HG03175 (cell line): Measurements from ENCODE around the gene DNER.

Experiments used
- ATAC-seq: cut with Tn5 transposase; IDR thresholded peaks from one replicate; pipeline ENCODE4 v1.9.1; 2021; ENCODE audit warnings: mild to moderate bottlenecking, moderate library complexity; ENCODE audit not compliant: unreplicated experiment

Gene DNER

DNA sequence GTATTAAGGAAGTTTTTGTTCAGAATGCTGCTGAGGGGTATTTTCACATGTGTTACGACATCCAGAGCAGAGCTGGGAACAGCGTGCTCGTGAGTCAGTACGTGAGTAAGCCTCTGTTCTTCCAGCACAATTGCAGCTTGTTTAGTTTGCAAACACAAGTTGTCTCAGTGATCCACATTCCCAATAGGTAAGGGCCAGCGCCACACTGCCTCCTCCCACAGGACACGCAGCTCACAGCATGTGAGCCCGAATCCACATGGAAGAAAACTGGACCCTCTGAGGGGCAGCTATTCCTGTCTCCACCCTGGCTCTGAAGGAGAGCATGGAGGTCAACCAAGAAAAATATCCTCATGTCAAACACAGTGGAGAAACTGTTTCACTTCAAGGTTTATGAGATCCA lies 269.3 kb downstream of the DNER start:
- no peak for ATAC-seq

DNA sequence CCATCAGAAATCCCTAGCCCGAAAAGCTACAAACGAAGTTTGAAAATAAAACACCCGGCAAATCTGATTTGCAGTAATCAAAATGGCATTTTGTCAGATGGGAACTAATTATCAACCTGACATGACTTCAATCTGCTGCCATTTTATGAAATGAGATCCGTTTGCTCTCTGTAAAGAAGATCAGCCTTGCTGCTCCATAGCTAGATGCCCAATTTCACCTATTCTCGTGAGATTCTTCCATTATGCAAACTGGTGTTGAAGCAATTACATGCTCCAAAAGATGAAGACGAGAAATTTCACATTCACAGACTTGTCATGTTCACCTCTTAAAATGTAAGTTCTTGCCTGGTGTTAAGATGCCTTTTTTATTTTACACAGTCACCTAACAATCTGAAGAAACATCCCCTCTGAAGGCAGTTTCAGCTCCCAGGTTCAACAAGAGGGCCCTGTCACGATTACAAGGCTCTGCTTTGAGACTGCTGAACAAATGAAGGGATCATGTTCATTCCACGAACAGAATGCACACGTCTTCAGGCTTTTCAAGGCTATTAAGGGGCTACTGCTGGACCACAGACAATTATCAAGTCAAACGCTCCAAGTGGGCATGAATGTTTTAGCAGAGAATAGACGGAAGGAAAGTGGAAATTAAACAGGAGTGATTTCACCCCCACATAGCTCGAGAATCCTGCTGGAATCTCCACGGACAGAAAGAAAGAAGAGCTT lies 270.6 kb downstream of the DNER start:
- no peak for ATAC-seq

DNA sequence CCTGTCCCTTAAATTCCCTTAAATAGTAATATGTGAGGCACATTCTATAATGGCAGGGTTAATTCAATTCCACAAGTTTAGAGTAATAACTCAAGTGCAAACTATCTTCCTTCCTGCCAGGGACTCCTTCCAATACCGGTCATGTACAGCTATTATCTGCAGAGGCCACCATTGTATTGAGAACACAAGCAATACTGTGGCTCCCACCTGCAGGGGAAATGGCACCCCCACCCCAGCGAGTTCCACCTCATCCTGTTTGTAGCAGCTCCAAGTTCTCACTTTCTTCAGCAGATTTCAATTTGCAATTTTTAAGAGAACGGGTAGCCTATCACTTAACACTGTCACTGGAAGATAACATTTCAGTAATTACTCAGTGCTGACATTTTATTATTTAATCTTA lies 271.2 kb downstream of the DNER start:
- ATAC-seq = no peak

DNA sequence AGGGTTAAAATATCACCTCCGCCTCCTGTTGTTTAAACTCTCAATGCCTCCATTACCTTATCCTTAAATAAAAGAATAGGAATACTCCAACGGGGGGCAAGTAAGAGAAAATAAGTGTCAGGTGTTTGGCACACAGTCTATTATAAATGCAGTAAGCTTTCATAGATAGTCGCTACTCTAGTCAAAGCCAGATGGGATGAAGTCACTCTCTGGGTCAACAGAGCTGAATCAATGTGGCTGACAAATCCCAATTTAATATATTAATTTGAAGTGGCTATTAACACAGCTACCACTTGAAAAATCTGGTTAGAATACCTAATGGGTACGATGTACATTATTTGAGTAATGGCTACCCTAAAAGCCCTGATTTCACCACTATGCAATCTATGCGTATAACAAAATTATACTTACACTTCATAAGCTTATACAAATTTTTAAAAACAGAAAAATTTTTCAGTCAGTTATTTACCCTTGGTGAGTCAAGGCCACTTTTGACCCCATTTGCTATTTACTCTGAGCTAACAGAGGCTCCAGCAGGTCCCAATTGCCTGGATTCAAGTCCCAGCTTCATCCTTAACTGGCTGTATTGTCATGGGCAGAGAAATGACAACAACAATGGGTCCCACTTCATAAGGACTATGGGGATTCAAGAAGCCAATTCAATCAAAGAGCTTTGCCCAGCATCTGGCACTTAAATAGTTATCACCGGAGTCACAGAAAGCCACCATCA lies 275.8 kb downstream of the DNER start:
- no peak for ATAC-seq

DNA sequence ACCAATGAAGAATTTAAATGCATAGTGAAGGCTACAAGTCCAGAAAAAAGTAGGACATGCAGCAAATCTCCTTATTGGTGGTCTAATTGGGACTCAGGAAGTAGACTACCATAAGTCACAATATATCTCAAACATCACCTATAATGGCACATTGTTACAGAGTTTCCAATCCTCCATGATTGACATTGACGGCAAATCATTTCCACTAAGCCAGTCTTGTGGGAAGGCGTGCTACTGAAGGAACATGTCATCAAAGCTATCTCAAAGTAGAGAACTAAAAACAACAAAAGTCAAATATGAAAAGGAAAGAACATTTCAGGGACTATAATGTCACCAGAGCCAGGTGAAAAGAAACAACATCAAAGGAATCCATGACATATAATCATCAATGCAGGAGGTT lies 276.9 kb downstream of the DNER start:
- no peak for ATAC-seq

DNA sequence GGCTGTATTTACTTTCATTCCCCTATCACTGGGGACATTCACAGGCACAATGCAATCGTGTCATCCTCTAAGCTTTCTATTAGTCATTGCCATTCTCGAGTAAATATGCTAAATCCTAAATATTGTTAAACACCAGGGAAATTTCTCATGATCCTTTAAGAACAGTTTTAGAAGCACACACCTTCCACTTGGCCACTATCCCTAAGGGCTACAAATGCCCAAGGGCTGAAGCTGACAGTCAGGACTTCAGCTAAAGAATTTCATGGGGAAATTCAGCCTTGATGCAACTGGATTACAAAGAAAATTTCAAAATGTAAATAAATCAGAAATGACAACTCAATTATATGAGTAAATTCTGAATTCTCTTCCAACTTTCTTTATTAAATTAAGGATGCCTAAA lies 280.2 kb downstream of the DNER start:
- no peak for ATAC-seq

DNA sequence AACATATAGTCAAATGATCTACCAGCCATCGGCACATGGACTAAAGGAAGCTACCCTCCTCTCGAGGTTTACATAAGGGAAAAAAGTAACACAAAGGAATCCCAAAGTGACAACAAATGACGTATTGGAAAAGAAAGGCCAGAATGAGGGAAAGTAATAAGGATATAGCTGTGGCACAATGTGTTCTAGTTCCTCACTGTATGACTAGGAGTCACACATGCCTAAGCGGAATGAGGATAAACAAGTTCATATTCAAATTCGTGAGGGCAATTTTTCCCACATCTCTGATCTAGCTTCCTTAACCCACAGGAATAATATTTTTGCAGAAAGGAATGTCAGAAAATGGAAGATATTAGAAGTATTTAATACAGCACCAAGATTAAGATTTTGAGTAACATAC lies 281.0 kb downstream of the DNER start:
- ATAC-seq = no peak

DNA sequence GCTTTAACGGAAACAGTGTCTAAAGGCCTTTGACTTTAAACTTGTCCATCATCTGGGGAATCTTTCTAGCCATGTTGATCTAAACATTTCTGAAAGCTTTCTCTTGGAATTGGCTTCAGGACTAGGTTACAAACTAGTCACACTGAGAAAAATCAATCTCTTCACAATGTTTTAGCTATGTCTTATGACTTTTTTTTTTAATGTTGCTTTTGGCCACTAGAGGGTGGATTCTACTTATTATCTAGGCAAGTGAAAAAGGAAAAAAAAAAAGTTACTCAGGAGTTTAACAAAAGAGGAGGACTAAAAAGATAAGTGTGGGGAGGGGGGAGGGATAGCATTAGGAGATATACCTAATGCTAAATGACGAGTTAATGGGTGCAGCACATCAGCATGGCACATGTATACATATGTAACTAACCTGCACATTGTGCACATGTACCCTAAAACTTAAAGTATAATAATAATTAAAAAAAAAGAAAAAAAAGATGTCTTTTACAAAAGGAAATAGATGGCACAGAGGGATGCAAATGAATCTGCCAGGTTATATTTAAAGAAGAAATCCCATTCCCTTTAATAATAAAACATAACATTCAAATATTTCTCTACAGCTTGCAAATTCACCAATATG lies 282.9 kb downstream of the DNER start:
- no peak for ATAC-seq

DNA sequence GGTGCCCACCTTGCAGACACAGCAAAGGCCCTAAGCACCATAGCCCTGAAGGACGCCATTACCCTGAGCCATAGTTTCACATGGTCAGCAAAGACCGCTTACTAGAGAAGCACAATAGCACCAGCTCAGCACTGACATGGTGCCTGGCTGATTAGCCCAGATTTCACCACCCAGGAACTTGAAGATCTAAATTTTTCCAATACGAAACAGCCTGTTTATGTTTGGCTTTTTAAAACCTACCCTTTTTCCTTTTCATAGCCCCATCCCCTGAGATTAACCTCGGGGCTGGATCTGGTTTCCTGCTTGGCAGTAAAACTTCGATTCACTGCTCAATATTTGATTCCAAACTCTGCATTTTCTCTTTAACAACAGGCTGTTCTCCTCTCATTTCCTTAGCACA lies 284.8 kb downstream of the DNER start:
- ATAC-seq = no peak

DNA sequence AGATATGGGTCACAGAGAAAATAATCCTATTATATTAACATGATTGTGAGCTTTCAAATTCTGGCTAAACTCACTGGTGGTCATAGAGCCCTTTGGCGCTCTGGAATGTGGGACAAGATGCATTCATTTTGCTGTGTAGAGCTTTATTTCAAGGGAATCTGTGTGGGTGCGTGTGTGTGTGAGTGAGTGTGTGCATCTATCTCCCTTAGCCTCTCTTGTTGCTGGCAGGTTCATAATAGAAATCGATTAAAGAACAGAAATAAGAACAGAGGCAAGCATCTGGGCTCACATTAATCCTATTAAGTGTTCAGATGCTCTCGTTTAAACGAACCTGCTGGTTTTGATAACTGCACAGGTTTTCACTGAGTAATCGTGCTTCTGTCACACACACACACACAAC lies 287.9 kb downstream of the DNER start:
- no peak for ATAC-seq

DNA sequence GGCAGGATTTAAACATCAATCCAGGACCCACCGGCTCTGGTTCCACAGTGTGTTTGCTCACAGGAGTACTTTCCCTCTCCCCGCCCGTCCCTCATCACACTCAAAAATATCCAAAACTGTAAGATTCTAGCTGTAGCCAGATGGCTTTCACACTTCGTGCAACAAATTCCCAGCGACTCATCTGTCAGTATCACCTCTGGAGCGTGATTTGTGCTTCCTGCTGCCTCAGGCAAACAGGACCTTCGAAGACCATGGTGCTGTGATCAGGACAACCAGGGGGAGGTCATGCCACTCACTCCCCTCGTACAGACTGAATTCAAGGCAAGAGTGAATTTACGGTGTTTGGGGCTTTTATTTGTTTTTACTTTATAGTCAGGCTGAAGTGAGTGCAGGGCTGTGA lies 288.8 kb downstream of the DNER start:
- ATAC-seq = no peak

DNA sequence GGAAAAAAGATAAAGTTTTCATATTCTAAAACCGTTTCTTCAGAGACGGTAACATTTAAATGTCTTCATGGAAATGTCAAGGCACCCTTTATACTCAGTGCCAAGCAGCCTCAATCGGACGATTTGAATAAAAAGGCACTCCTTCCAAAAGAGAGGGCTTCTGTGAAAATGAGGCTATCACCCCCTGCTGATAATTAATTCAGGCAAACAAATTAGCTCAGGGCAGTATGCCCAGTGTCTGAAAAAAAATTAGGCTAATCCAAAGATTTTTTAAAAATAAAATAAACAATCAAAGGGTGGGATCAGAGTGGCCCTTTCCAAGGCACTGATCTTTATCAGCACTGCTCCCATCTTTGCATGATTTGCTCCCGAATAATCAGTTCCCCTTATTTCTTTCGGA lies 292.3 kb downstream of the DNER start:
- ATAC-seq = no peak

DNA sequence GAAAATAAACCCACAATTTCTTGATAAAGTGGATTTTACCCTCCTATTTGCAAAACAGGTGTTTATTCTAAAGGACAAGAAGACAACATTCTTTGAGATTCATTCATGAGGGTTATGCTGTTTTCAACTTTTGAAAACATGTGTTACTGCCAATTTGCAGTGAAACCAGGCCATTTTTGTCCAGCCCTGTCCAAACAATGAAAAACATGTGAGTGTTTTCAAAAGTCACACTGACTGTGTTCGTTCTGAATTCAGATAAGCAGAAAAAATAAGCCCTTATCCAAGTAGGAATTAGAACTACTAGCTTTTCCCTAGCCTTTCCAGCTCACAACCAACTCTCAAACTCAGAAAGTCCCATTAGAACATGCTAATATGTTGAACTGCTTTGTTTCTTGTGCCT lies 295.2 kb downstream of the DNER start:
- no peak for ATAC-seq

DNA sequence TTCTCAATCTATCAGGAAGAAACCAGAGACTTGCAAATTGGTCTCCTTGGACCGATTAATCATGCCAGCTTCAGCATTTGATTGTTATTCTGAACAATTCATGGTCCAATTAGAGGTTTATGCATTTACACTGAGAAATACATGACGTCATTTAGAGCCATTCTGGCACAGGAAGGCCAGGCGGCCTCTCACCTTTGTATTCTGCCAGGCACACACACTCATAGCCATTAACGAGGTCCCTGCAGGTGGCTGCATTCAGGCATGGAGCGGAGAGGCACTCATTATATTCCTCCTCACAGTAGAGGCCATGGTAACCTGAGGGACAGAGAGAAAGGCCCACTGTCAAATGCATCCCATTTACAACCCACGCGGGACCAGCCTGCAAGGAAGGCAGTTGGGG lies 296.4 kb downstream of the DNER start:
- ATAC-seq = no peak

DNA sequence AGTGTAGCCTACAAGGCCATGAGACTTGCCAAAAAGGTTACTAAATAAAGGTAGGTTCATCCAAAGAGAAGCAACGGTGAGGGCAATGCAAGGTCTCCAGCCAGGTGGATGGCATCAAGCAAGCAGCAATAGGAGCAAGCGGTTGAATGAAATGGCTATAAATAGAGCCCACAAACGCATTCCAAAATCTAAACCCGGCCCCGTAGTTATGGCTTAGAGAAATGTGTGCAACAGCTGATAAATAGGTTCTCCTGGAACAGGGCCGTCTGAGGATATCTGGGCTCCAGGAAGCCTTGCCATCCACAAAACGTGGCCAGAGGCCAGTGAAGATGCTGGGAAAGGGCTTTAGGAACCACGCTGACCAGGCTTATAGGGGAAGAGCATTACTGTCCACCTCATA lies 297.2 kb downstream of the DNER start:
- no peak for ATAC-seq

DNA sequence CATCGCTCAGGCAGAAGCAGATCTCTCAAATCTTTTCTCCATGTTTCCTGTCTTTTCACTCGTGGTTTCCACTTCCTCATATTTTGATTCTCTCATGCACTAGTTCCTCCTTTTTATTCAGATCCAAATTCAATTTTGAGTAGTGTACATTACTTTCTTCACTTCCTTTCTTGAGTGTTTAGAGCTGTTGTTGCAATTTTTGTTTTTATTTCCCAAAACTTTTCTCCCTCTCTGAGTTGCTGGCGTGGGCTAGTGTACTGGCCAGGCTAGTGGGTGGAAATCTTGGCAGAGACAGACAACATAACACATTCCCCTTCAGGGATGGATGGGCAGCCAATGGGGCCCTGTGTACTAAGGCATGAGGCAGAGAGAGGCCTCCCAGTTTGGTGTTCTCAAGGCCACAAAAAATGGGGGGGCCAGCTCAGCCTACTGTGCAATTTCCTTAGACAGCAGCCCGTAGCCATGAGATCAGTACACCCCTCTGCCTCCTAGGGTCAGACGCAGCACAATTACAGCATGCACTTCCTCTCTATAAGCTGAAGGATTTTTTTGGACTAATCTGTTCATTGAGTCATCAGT lies 298.1 kb downstream of the DNER start:
- ATAC-seq = no peak

DNA sequence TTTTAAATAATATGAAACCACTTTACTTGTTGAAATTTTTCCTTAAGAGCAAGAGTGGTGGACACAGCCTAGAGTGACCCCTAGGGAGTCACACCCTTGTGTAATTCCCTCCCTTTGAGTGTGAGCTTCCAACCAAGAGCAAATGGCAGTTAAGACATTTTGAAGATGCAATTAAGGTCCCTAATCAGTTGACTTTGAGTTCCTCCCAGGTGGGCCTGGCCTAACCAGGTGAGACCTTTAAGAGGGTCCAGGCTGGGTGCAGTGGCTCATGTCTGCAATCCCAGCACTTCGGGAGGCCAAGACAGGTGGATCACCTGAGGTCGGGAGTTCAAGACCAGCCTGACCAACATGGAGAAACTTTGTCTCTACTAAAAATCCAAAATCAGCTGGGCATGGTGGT lies 299.7 kb downstream of the DNER start:
- no peak for ATAC-seq

DNA sequence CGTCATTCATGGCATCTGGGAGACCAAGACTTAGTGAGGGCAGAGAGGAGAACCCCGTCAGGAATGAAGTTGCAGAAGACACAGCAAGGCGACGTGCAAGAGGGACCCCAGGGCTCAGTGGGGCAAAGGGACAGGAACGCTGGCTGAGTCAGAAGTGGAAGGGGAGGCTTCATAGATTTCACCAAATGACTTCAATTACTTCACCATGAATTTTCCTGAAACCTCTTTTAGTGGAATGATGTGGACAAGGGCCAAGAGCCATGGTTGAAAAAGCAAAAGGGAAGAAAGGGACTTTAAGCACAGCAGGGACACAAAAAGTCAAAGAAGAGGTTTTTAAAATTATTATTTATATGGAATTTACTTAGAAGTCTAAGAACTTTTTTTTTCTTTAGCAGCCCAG lies 301.7 kb downstream of the DNER start:
- ATAC-seq = no peak

DNA sequence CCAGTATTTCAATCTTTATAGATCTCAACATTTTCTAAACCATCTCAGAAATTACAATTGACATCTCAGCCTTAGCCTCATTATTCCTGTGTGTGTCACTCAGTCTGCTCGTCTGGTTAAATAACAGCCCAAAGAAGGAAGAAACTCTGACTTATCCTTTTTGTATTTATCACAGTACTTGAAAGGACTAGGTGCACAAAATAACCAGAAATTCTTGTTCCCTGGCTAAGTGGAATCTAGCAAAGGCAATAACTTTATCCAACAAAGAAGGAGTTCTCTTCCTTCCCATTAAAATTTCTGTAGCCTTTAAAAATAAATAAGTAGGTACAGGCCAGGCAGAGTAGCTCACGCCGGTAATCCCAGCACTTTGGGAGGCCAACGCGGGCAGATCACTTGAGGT lies 303.4 kb downstream of the DNER start:
- no peak for ATAC-seq

DNA sequence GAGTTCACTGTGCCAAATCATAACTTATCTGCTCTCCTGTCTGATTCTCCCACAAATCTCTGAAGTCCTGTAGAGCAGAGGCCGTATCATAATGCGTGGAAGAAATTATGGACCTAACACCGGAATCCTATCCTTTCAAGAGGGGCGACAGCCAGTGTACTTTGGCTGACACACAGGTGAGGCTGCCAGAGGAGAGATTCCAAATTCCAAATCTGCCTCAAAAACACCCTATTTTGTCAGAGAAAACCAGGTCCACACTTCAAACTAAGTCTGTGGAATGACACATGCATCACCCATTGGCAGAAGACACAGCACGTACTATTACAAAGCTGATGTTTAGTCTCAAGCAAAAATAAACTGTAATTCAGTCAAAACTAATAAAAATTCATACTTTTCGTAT lies 304.1 kb downstream of the DNER start:
- no peak for ATAC-seq

DNA sequence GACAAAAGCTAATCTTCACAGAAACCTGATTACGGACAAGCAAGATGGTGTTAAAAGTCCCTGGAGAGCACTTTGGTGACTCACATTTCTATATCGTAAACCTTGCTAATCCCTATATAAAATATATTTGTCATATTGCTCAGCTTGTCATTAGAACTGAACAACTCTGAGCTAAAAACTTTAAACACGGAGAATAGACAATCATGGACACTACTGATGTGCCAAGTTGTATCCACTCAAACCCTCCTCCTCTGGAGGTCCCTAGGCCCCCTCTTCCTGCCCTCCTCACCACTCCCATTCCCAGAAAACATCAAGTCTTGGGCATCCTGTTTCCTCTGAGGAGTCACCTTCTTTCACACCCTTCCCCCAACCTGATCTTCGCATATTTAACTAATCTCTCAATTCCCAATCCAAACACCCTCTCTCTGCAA lies 304.6 kb downstream of the DNER start:
- ATAC-seq = no peak

DNA sequence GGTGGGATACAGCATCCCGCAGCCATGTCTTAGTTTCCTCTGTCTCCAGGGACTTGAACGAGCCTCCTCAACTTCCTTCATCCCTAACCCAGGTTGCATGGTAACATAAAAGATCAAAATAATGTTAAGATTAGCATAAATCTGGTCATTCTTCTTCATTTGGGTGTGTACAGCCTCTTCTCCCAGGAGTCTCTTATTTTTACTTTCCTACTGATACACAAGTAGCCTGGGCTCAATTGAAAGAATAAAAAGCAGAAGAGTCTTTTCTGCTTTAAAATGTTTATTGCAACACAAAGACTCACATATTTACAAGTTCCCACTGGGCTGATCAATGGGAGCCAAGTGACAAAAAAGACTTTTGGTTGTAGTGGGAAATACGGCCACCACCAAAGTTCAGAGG lies 305.4 kb downstream of the DNER start:
- no peak for ATAC-seq
